ENCODE measurements around the gene GPR62.

Gene GPR62

GRCh38 chr3:51967384-51968169 lies 12.4 kb downstream of the GPR62 start, which contains the start of gene PCBP4:
Gene PCBP4 (minus strand): TSS chr3:51967454. CDS start chr3:51961240, 6,214 bp downstream.
- no peak for TF ChIP-seq CTCF (IDR thresholded peaks at IDR 0.05; ENCODE audit: low read depth, low read length, missing control alignments)
- DNase-seq (ENCODE audit: low read depth), result no peak
- peak within 1 kb of the TSS; percentile 64 for H3K4me3 ChIP-seq (ENCODE audit: low read depth, low read length)
- in situ Hi-C loops (cut with HindIII; ENCODE audit: low sequenced_read_pairs), result no loop called here

GRCh38 chr3:51968170-51968775 lies 13.1 kb downstream of the GPR62 start:
- no peak for TF ChIP-seq CTCF (IDR thresholded peaks at IDR 0.05; ENCODE audit: low read depth, low read length, missing control alignments)
- H3K4me3 ChIP-seq (ENCODE audit: low read depth, low read length), result peak overlapping the region; percentile 64
- DNase-seq (ENCODE audit: low read depth), result no peak
- in situ Hi-C loops (cut with HindIII; ENCODE audit: low sequenced_read_pairs), result no loop called here

GRCh38 chr3:51968883-51969678 lies 13.9 kb downstream of the GPR62 start:
- DNase-seq (ENCODE audit: low read depth), result no peak
- in situ Hi-C loops (cut with HindIII; ENCODE audit: low sequenced_read_pairs), result no loop called here

GRCh38 chr3:51969841-51970240 lies 14.7 kb downstream of the GPR62 start:
- no peak overlapping the region for H3K4me3 ChIP-seq (ENCODE audit: low read depth, low read length)
- no peak for TF ChIP-seq CTCF (IDR thresholded peaks at IDR 0.05; ENCODE audit: low read depth, low read length, missing control alignments)
- no peak for DNase-seq (ENCODE audit: low read depth)
- in situ Hi-C loops (cut with HindIII; ENCODE audit: low sequenced_read_pairs), result no loop called here

More at GRCh38 chr3:51968883-51969678, 13.9 kb downstream of the GPR62 start:
- H3K4me3 ChIP-seq (ENCODE audit: low read depth, low read length), result peak overlapping the region; percentile 64
- no peak for TF ChIP-seq CTCF (IDR thresholded peaks at IDR 0.05; ENCODE audit: low read depth, low read length, missing control alignments)

- H3K4me3 ChIP-seq (ENCODE audit: low read depth, low read length), result no peak overlapping the region
- no peak for DNase-seq (ENCODE audit: low read depth)
- TF ChIP-seq CTCF (IDR thresholded peaks at IDR 0.05; ENCODE audit: low read depth, low read length, missing control alignments), result no peak
- in situ Hi-C loops (cut with HindIII; ENCODE audit: low sequenced_read_pairs), result no loop called here
These were observed 15.6 kb downstream of the GPR62 start for GRCh38 chr3:51970606-51971300.

GRCh38 chr3:51971350-51971749 lies 16.2 kb downstream of the GPR62 start:
- H3K4me3 ChIP-seq (ENCODE audit: low read depth, low read length), result no peak overlapping the region
- DNase-seq (ENCODE audit: low read depth), result no peak
- no peak for TF ChIP-seq CTCF (IDR thresholded peaks at IDR 0.05; ENCODE audit: low read depth, low read length, missing control alignments)
- in situ Hi-C loops (cut with HindIII; ENCODE audit: low sequenced_read_pairs), result no loop called here
